AG09309 (cell line): ENCODE results near the gene TEX14.

Experiments
- DNase-seq: peaks from one replicate; pipeline ENCODE4 v3.0.0-alpha.2; 2010; ENCODE audit warnings: low read depth
- H3K4me3 ChIP-seq: 2 replicates; pipeline ENCODE4 v1.5.1; 2011; ENCODE audit warnings: mild to moderate bottlenecking, low read depth, low read length, moderate library complexity; ENCODE audit not compliant: control insufficient read depth
- CTCF ChIP-seq: IDR thresholded peaks from 2 replicates; pipeline ENCODE4 v1.5.1; 2011; ENCODE audit warnings: mild to moderate bottlenecking, low read depth, low read length, inconsistent platforms; ENCODE audit not compliant: insufficient read depth, control insufficient read depth; ENCODE audit errors: missing control alignments

The TEX14 gene

GRCh38 chr17:58527949-58528348, 163.9 kb downstream of the TEX14 start:
- H3K4me3 ChIP-seq = no peak overlapping the region
- no peak for DNase-seq
- TF ChIP-seq CTCF = no peak

DNA sequence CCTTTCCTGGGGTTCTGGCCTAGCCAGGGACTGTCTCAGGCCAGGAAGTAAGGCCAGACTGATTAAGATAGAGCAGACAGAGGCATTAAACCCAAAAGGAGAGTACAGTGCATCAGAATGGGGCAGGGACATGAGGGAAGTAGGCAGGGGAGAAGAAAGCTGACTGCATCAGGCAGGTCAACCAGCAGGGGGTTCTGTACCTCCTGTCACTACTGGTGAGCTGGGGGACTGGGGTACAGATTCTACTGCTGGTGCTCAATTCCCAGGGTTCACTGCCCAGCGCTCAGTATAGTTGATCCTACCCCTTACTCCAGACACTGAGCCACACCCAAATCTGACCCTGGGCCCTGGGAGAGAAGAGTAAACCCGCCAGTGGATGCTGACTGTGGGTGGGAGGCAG, 164.5 kb downstream of the TEX14 start:
- no peak for TF ChIP-seq CTCF
- no peak for DNase-seq

GRCh38 chr17:58525239-58525638, 166.6 kb downstream of the TEX14 start:
- no peak for TF ChIP-seq CTCF
- DNase-seq = peak; percentile 63

More for the DNA sequence above, 164.5 kb downstream of the TEX14 start:
- no peak overlapping the region for H3K4me3 ChIP-seq

GRCh38 chr17:58521680-58522079, 170.2 kb downstream of the TEX14 start:
- no peak for TF ChIP-seq CTCF

More at GRCh38 chr17:58525239-58525638, 166.6 kb downstream of the TEX14 start:
- no peak overlapping the region for H3K4me3 ChIP-seq

DNA sequence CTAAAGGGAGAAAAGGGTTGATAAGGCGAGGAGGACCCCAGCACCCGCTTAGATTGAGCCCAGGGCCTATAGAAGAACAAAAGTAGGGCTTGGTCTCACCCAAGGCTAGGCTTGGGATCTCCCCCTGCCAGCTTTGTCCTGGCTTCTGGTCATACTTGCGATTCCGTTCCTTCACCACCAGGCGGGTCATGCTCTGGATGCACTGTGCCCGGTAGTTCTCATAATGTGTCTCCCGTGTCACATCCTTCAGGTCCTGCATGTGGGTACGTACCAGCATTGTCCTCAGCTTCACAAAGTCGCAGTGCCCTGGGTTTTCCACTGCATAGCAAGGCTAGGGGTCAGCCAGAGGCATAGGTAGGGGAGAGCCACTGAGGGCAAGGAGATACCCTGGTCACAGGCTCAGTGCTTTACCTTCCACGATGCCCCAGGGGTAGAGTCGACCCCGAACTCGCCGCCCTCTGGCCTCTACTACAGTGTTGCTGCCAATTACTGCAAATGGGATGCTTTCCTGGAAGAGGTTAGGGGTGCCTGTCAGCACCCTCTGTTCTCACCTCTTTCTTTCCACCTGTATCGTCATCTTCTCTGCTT, 170.9 kb downstream of the TEX14 start:
- no peak for DNase-seq
- peak; percentile 35 for TF ChIP-seq CTCF
- no peak overlapping the region for H3K4me3 ChIP-seq

More at GRCh38 chr17:58521680-58522079, 170.2 kb downstream of the TEX14 start:
- H3K4me3 ChIP-seq = no peak overlapping the region
- DNase-seq = no peak

GRCh38 chr17:58517928-58518609, 173.8 kb downstream of the TEX14 start:
- no peak for TF ChIP-seq CTCF
- H3K4me3 ChIP-seq = peak overlapping the region; percentile 60
- peak; percentile 99 for DNase-seq
